GM21515 (cell line): ENCODE results near the gene TMCC1.

Experiments used
- ATAC-seq: cut with Tn5 transposase; IDR thresholded peaks from one replicate; pipeline ENCODE4 v1.9.1; 2021; ENCODE audit not compliant: unreplicated experiment

Gene TMCC1

DNA sequence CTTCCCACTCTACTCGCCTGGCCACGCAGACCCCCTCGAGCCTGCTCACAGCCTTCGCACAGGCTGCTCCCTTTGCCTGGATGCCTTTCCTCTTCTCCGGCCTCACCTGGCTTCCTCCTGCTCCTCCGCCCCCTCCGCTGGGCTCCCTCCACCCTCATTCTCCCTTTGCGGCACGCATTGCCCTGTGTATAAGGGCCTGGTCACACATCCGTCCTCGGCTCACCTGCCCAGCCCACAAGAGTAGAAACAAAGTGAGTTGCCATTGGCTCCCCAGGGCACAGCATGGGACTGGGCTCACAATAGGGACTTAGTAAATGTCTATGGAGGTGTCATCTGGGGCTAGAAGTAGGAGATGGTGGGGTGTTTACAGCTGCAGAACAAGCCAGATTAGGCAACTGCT, 291.2 kb downstream of the TMCC1 start:
- no peak for ATAC-seq

DNA sequence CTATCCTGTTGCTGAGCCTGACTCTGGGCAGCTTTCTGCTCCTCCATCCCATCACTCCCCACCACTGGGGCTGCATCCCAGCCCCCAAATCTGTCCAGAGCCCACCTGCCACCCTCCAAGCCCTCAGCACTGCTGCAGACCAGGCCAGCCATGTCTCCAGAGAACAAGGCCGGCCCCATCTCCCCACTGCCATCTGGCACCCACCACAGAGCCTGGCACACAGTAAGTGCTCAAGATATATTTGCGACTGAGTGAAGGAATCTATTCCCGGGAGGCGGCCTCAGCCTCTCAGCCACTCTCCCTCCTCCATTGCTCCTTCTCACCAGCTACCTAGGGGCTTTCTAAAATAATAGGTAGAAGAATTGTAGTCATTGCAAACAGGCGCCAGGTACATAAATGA, 291.8 kb downstream of the TMCC1 start:
- ATAC-seq = no peak

GRCh38 chr3:129600348-129600747, 293.2 kb downstream of the TMCC1 start:
- ATAC-seq = no peak

- no peak for ATAC-seq
Measured at GRCh38 chr3:129599607-129600006, 293.9 kb downstream of the TMCC1 start.

GRCh38 chr3:129599073-129599472, 294.4 kb downstream of the TMCC1 start:
- no peak for ATAC-seq

- ATAC-seq = no peak
Measured at GRCh38 chr3:129598484-129598883, 295.0 kb downstream of the TMCC1 start.

DNA sequence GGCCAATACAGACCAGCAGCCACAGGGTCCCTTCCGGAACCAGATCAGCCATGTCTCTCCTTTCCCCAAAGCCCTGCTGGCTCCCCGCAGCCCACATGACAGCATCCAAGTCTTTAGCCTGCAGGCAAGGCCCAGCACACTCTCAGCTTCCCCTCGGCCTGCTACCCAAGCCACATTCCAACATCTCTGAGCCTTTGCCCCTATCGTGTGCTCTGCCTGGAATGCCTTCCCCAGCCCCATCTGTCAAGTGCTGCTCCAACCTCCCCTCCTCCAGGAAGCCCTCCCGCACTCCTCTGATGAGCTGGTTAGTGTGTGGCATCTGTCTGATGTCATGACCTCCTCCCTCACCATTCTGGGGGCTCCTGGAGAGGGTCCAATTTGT, 295.5 kb downstream of the TMCC1 start:
- no peak for ATAC-seq
